Naive thymus-derived CD4-positive, alpha-beta T cell (primary cell): ENCODE measurements around the gene RAB44. TPM values are rescaled to one million over a fixed set of nuclear protein-coding genes. Genes with fewer than 3 reads are reported as not detected.

Source experiments
- ATAC-seq: fragments of 150-1000 bp; cut with Tn5 transposase; 2 replicates; pipeline ENCODE4 v1.10.0; 2021; ENCODE audit warnings: mild to moderate bottlenecking, moderate library complexity
- CTCF ChIA-PET: fragments of 350-600 bp; sonication (Branson Sonifier 250); formaldehyde crosslinking; loops from one replicate; lab custom pipeline; 2021; ENCODE audit warnings: antibody characterized with exemption; lab: Charles Lee
- POLR2A ChIA-PET: fragments of 350-600 bp; sonication (Branson Sonifier 250); formaldehyde crosslinking; loops from one replicate; lab custom pipeline; 2021; ENCODE audit warnings: antibody characterized with exemption, inconsistent platforms; lab: Charles Lee
- DNase-seq, 9 donors: peaks; one replicate each; pipeline versions ENCODE4 v3.0.0 to v3.0.0-alpha.2; 2020 to 2022; ENCODE audit warnings: mixed read lengths in 1 of 9
- H3K27ac ChIP-seq: one replicate; pipeline ENCODE4 v1.7.0; 2013; ENCODE audit warnings: mild to moderate bottlenecking, low read depth, low read length, moderate library complexity
- H3K27me3 ChIP-seq, 2 donors: one replicate each; pipeline ENCODE4 v1.7.0; 2013; ENCODE audit warnings: low read length in 2 of 2, mild to moderate bottlenecking in 2 of 2, moderate library complexity in 2 of 2; ENCODE audit not compliant: control insufficient read depth in 2 of 2, insufficient read depth in 2 of 2
- H3K36me3 ChIP-seq, 3 experiments: 1 replicate in 2 of 3; 2 replicates in 1 of 3; pipeline ENCODE4 v1.7.0; 2013; ENCODE audit warnings: low read length in 3 of 3, mild to moderate bottlenecking in 3 of 3, moderate library complexity in 1 of 3; ENCODE audit not compliant: insufficient read depth in 3 of 3, control insufficient read depth in 2 of 3
- H3K4me1 ChIP-seq, 2 donors: one replicate each; pipeline ENCODE4 v1.7.0; 2013; ENCODE audit warnings: low read length in 2 of 2, mild to moderate bottlenecking in 2 of 2, moderate library complexity in 1 of 2; ENCODE audit not compliant: control insufficient read depth in 2 of 2, insufficient read depth in 2 of 2
- H3K4me3 ChIP-seq: 2 replicates; pipeline ENCODE4 v1.7.0; 2013; ENCODE audit warnings: mild to moderate bottlenecking, low read length
- H3K9me3 ChIP-seq, 3 experiments: 1 replicate in 2 of 3; 2 replicates in 1 of 3; pipeline ENCODE4 v1.7.0; 2013; ENCODE audit warnings: low read length in 3 of 3; ENCODE audit not compliant: control insufficient read depth in 2 of 3
- H3K27ac Mint-ChIP-seq, 9 donors: one replicate each; pipeline ENCODE4 v1.8.0; 2020 to 2022; ENCODE audit warnings: mixed read lengths in 9 of 9, mild to moderate bottlenecking in 8 of 9, moderate library complexity in 5 of 9, inconsistent platforms in 2 of 9
- H3K27me3 Mint-ChIP-seq, 5 donors: one replicate each; pipeline ENCODE4 v1.8.0; 2021 to 2022; ENCODE audit warnings: mixed read lengths in 5 of 5, mild to moderate bottlenecking in 1 of 5
- H3K36me3 Mint-ChIP-seq, 5 donors: one replicate each; pipeline ENCODE4 v1.8.0; 2020 to 2022; ENCODE audit warnings: mixed read lengths in 5 of 5, mild to moderate bottlenecking in 3 of 5, inconsistent platforms in 1 of 5
- H3K4me1 Mint-ChIP-seq, 7 donors: one replicate each; pipeline ENCODE4 v1.8.0; 2020 to 2022; ENCODE audit warnings: mixed read lengths in 7 of 7, mild to moderate bottlenecking in 3 of 7, inconsistent platforms in 1 of 7
- H3K4me3 Mint-ChIP-seq, 10 donors: one replicate each; pipeline ENCODE4 v1.8.0; 2020 to 2022; ENCODE audit warnings: mild to moderate bottlenecking in 10 of 10, mixed read lengths in 10 of 10, moderate library complexity in 6 of 10, inconsistent platforms in 2 of 10
- H3K9me3 Mint-ChIP-seq, 11 donors: one replicate each; pipeline ENCODE4 v1.8.0; 2020 to 2022; ENCODE audit warnings: mixed read lengths in 11 of 11, mild to moderate bottlenecking in 4 of 11, inconsistent platforms in 1 of 11, moderate library complexity in 1 of 11
- intact Hi-C, 2 donors: fragments of 100-400 bp; cut with micrococcal nuclease; formaldehyde crosslinking; loops; one replicate each; pipeline ENCODE4 v1.15.1; 2023
- polyA plus RNA-seq, 2 donors: library from polyadenylated mRNA; unstranded; fragments of 300-500 nt; fragmentation: Illumina TruSeq; gene quantifications; one replicate each; pipeline ENCODE4 v1.2.3, GENCODE V29; 2021
- total RNA-seq, 6 experiments: library from RNA in 5 of 6; stranded (reverse) in 5 of 6; gene quantifications; 1 replicate in 5 of 6; 2 replicates in 1 of 6; pipeline ENCODE4 v1.2.3 and lab custom pipeline; 2021 to 2026

The RAB44 gene
- total and polyA plus RNA-seq, 7 experiments from 2014 or later = 0.07 to 10.1 (median 1.8) TPM; not detected in 4

GRCh38 chr6:36752886-36753506 is 55.4 kb downstream of the RAB44 start:
- Mint-ChIP-seq H3K4me1 (peaks cover 17 to 64% (median 33%) of the 10 kb centered on the region in 7 donors), H3K9me3 (peaks cover 0 to 21% (median 5%) of the 10 kb centered on the region in 11 donors), H3K4me3 (no peak overlapping the region), H3K27ac (peak overlapping the region in 2 of 9 donors; percentile 8 to 96), H3K36me3 (peaks cover 0 to 22% (median 0%) of the 10 kb centered on the region in 5 donors), H3K27me3 (no peaks in the 10 kb centered on the region)
- peaks cover 0 to 18% (median 0%) of the 10 kb centered on the region in 3 experiments for H3K9me3 ChIP-seq
- peaks cover 16 to 53% of the 10 kb centered on the region in 2 donors for H3K4me1 ChIP-seq
- no peaks in the 10 kb centered on the region for H3K36me3 ChIP-seq
- DNase-seq (no peak), ATAC-seq (peak; percentile 40)
- H3K27me3 ChIP-seq = no peaks in the 10 kb centered on the region
- POLR2A ChIA-PET = no interaction called here
- no peak overlapping the region for H3K27ac ChIP-seq
- no peak overlapping the region for H3K4me3 ChIP-seq
- CTCF ChIA-PET = interaction anchor here (0.8 kb wide), 1 partner anchor 16 kb away, joined by 3 read pairs; no protein-coding TSS in a partner anchor
- intact Hi-C loops = no loop called here

- Mint-ChIP-seq H3K9me3 (peaks cover 0 to 14% (median 4%) of the 10 kb centered on the region in 11 donors), H3K4me1 (peaks cover 17 to 72% (median 37%) of the 10 kb centered on the region in 7 donors), H3K36me3 (peaks cover 0 to 13% (median 0%) of the 10 kb centered on the region in 5 donors), H3K4me3 (peak overlapping the region in 1 of 10 donors; percentile 26), H3K27ac (peak overlapping the region in 2 of 9 donors; percentile 6 to 91), H3K27me3 (no peaks in the 10 kb centered on the region)
- Histone ChIP-seq H3K36me3 (no peaks in the 10 kb centered on the region), H3K27me3 (no peaks in the 10 kb centered on the region), H3K27ac (no peak overlapping the region), H3K4me1 (peaks cover 16 to 53% of the 10 kb centered on the region in 2 donors), H3K4me3 (no peak overlapping the region), H3K9me3 (peaks cover 0 to 10% (median 0%) of the 10 kb centered on the region in 3 experiments)
- no peak for ATAC-seq
- intact Hi-C loops = no loop called here
- DNase-seq = no peak
- ChIA-PET CTCF (interaction anchor here (1.6 kb wide), 1 partner anchor 19 kb away, joined by 4 read pairs; no protein-coding TSS in a partner anchor), POLR2A (no interaction called here)
Measured at GRCh38 chr6:36753671-36754405, 56.2 kb downstream of the RAB44 start.

GRCh38 chr6:36754582-36755434 is 57.2 kb downstream of the RAB44 start:
- H3K4me3 ChIP-seq = peak overlapping the region; percentile 5
- peak overlapping the region in 2 of 10 donors; percentile 46 to 84 for H3K4me3 Mint-ChIP-seq

GRCh38 chr6:36755435-36756348 is 58.1 kb downstream of the RAB44 start:
- no peaks in the 10 kb centered on the region for H3K36me3 ChIP-seq
- ChIA-PET POLR2A (interaction anchor here (0.6 kb wide), 1 partner anchor 107 kb away, joined by 3 read pairs; no protein-coding TSS in a partner anchor), CTCF (interaction anchor here (1.0 to 1.6 kb wide), 2 partner anchors 17 to 140 kb away, joined by 3 to 4 read pairs; no protein-coding TSS in a partner anchor)
- peak overlapping the region; percentile 5 for H3K4me3 ChIP-seq
- intact Hi-C loops = loop anchor here in 1 of 2 donors (1.0 to 5.0 kb wide), 2 partner anchors 33 to 75 kb away; no protein-coding TSS in a partner anchor
- H3K9me3 ChIP-seq = no peaks in the 10 kb centered on the region
- H3K27me3 Mint-ChIP-seq = peaks cover 0 to 2% (median 0%) of the 10 kb centered on the region in 5 donors
- no peaks in the 10 kb centered on the region for H3K27me3 ChIP-seq
- peak overlapping the region in 6 of 10 donors; percentile 2 to 84 (median 48) for H3K4me3 Mint-ChIP-seq
- H3K27ac Mint-ChIP-seq = peak overlapping the region; percentile 19 to 91 (median 69)
- H3K27ac ChIP-seq = no peak overlapping the region
- peak; percentile 85 for ATAC-seq
- H3K4me1 ChIP-seq = peaks cover 16 to 53% of the 10 kb centered on the region in 2 donors
- H3K4me1 Mint-ChIP-seq = peaks cover 17 to 78% (median 41%) of the 10 kb centered on the region in 7 donors
- peak in 6 of 9 donors; percentile 12 to 72 (median 32) for DNase-seq
- H3K9me3 Mint-ChIP-seq = peaks cover 0 to under 1% (median 0%) of the 10 kb centered on the region in 11 donors
- peaks cover 0 to 6% (median 0%) of the 10 kb centered on the region in 5 donors for H3K36me3 Mint-ChIP-seq

More at GRCh38 chr6:36754582-36755434, 57.2 kb downstream of the RAB44 start:
- Mint-ChIP-seq H3K36me3 (peaks cover 0 to 8% (median 0%) of the 10 kb centered on the region in 5 donors), H3K27me3 (no peaks in the 10 kb centered on the region), H3K4me1 (peaks cover 17 to 80% (median 41%) of the 10 kb centered on the region in 7 donors), H3K9me3 (peaks cover 0 to 8% (median 0%) of the 10 kb centered on the region in 11 donors), H3K27ac (peak overlapping the region in 5 of 9 donors; percentile 69 to 91 (median 85))
- Histone ChIP-seq H3K36me3 (no peaks in the 10 kb centered on the region), H3K27me3 (no peaks in the 10 kb centered on the region), H3K27ac (no peak overlapping the region), H3K4me1 (peaks cover 16 to 53% of the 10 kb centered on the region in 2 donors), H3K9me3 (peaks cover 0 to 7% (median 0%) of the 10 kb centered on the region in 3 experiments)
- ChIA-PET POLR2A (interaction anchor here (0.6 kb wide), 1 partner anchor 107 kb away, joined by 3 read pairs; no protein-coding TSS in a partner anchor), CTCF (interaction anchor here (1.6 kb wide), 1 partner anchor 18 kb away, joined by 4 read pairs; no protein-coding TSS in a partner anchor)
- no peak for ATAC-seq
- intact Hi-C loops = loop anchor here in 1 of 2 donors (1.0 to 5.0 kb wide), 2 partner anchors 33 to 75 kb away; no protein-coding TSS in a partner anchor
- DNase-seq = no peak

GRCh38 chr6:36756786-36757185 is 59.2 kb downstream of the RAB44 start:
- Mint-ChIP-seq H3K27ac (peak overlapping the region in 8 of 9 donors; percentile 23 to 91 (median 67)), H3K27me3 (peaks cover 0 to 2% (median 0%) of the 10 kb centered on the region in 5 donors), H3K9me3 (no peaks in the 10 kb centered on the region), H3K36me3 (peaks cover 0 to 4% (median 0%) of the 10 kb centered on the region in 5 donors), H3K4me1 (peaks cover 17 to 74% (median 41%) of the 10 kb centered on the region in 7 donors), H3K4me3 (peak overlapping the region in 2 of 10 donors; percentile 54 to 84)
- Histone ChIP-seq H3K4me3 (no peak overlapping the region), H3K9me3 (no peaks in the 10 kb centered on the region), H3K27ac (no peak overlapping the region), H3K36me3 (no peaks in the 10 kb centered on the region), H3K27me3 (no peaks in the 10 kb centered on the region), H3K4me1 (peaks cover 16 to 53% of the 10 kb centered on the region in 2 donors)
- ATAC-seq (no peak), DNase-seq (no peak)
- ChIA-PET CTCF (interaction anchor here (1.0 kb wide), 1 partner anchor 142 kb away, joined by 3 read pairs; no protein-coding TSS in a partner anchor), POLR2A (no interaction called here)
- intact Hi-C loops = loop anchor here in 1 of 2 donors (5.0 kb wide), 1 partner anchor 34 kb away; no protein-coding TSS in a partner anchor
